Activated T-helper 2 cell treated with anti-CD3 and anti-CD28 coated beads, Interferon-gamma antibody, Interleukin-2, Interleukin-4, amounts not matched to agents 10 μg/mL and 5 μg/mL and 100 μg/mL, durations not matched to agents 14 hours and 24 hours and 36 hours (primary cell): Measurements from ENCODE around the gene DTNA. TPM values are rescaled to one million over a fixed set of nuclear protein-coding genes. Genes with fewer than 3 reads are reported as not detected.

Source experiments
- DNase-seq: peaks from one replicate; pipeline ENCODE4 v3.0.0; 2021; ENCODE audit warnings: low spot score
- H3K27ac Mint-ChIP-seq: one replicate; pipeline ENCODE4 v1.8.0; 2021; ENCODE audit warnings: mixed read lengths
- H3K27me3 Mint-ChIP-seq: one replicate; pipeline ENCODE4 v1.8.0; 2021; ENCODE audit warnings: low read depth, mixed read lengths
- H3K36me3 Mint-ChIP-seq: one replicate; pipeline ENCODE4 v1.8.0; 2021; ENCODE audit warnings: low read depth, mixed read lengths
- H3K4me1 Mint-ChIP-seq: one replicate; pipeline ENCODE4 v1.8.0; 2021; ENCODE audit warnings: low read depth, mixed read lengths
- H3K4me3 Mint-ChIP-seq: one replicate; pipeline ENCODE4 v1.8.0; 2021; ENCODE audit warnings: low read depth, mild to moderate bottlenecking, moderate library complexity, mixed read lengths
- H3K9me3 Mint-ChIP-seq: one replicate; pipeline ENCODE4 v1.8.0; 2021; ENCODE audit warnings: mixed read lengths
- intact Hi-C: fragments of 100-400 bp; cut with micrococcal nuclease; formaldehyde crosslinking; loops from one replicate; pipeline ENCODE4 v1.15.1; 2023
- total RNA-seq: library from RNA; stranded (reverse); gene quantifications from 2 replicates; pipeline ENCODE4 v1.2.3, GENCODE V29; 2022

DTNA gene
- total RNA-seq, 1 donor from 2014 or later = 0.73 TPM

DNA sequence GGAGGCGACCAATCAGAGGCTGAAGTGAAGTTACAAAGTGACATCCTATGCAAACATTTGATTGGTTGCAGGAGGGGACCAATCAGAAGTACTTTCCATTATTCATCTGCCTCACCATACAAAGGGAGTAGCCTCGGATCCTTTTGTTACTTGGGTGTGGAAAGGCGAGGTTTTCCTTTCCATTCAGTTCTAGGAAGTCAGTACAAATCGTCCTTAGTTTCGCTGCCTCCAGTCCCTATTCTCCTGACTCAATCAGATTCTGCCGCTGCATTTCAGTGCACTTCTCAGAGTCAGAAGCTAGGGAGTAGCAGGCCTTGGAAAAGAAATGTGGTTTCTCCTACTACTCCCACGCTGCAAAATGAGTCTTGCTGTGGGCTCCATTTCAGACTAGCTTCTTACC, 149.4 kb downstream of the DTNA start:
- H3K9me3 Mint-ChIP-seq = no peaks in the 10 kb centered on the region
- no peak overlapping the region for H3K27ac Mint-ChIP-seq
- H3K27me3 Mint-ChIP-seq = peaks cover 37% of the 10 kb centered on the region
- no peaks in the 10 kb centered on the region for H3K36me3 Mint-ChIP-seq
- no peak overlapping the region for H3K4me3 Mint-ChIP-seq
- no peak for DNase-seq
- intact Hi-C loops = no loop called here
- H3K4me1 Mint-ChIP-seq = peaks cover 13% of the 10 kb centered on the region

DNA sequence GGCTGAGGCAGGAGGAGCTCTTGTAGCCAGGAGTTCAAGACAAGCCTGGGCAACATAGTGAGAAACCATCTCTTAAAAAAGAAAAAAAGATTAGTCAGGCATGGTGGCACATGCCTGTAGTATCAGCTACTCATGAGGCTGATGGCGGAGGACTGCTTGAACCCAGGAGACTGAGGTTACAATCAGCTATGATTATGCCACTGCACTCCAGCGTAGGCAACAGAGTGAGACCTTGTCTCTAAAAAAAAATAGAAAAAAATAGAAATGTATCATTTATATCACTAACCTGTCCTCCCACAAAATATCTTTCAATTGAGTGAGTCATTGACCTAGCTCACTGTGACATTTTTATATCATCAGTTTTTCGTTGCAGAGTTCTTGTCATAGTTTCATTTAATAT, 152.5 kb downstream of the DTNA start:
- Mint-ChIP-seq H3K9me3 (no peaks in the 10 kb centered on the region), H3K4me3 (no peak overlapping the region), H3K4me1 (peaks cover 35% of the 10 kb centered on the region), H3K36me3 (peaks cover 3% of the 10 kb centered on the region), H3K27ac (no peak overlapping the region), H3K27me3 (peaks cover 17% of the 10 kb centered on the region)
- DNase-seq = no peak
- intact Hi-C loops = loop anchor here (5.0 to 10.0 kb wide), 3 partner anchors 295 to 632 kb away; partner anchors contain the start of gene INO80C

DNA sequence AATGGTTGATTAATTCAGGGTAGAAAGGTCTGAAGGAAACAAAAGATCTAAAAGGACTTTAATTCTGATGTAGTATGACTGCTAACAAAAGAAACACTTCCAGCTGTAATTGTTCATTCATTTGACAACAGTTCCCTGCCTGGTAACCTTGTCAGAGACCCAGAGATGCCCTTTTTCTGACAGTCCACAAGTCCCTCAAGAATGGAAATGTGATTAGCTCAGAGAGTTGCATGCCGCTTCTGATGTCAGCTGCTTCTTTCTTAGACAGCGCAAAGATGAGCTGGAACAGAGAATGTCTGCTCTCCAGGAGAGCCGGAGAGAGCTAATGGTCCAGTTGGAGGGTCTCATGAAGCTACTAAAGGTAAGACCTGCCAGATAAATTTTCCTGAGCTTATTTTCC, 153.6 kb downstream of the DTNA start:
- no peaks in the 10 kb centered on the region for H3K9me3 Mint-ChIP-seq
- intact Hi-C loops = loop anchor here (5.0 to 10.0 kb wide), 3 partner anchors 294 to 631 kb away; partner anchors contain the start of gene INO80C
- H3K36me3 Mint-ChIP-seq = peaks cover 3% of the 10 kb centered on the region

DNA sequence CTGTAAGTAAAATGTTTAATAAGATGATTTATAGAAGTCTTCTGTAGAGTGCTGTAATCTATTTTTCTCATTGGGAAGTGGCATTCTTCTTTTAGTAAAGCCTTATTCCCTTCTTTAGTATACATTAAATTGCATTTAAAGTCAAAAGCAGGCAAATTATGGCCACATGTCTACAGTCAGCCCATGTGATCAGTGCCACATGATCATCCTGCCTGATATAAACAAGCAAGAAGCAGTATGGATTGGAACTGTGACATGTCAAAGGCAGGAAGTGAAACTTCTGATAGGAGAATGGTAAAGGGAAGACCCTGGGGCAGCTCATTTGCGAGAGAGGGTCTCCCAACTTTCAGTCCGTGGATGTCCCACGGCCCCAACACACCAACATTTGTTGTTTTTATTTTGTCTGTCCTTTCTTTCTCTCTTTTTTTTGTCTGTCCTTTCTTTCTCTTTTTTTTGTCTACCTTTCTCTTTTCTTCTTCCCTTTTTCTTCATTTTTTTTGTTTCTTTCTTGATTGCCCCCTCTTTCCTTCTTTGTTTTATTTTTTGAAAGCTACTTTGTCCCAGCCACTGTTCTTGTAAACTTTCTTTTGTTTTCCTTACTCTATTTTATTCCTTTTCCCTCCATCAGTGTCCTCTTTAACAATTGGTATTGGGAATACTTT, 154.9 kb downstream of the DTNA start:
- H3K27me3 Mint-ChIP-seq = peaks cover 11% of the 10 kb centered on the region
- DNase-seq = no peak
- H3K4me1 Mint-ChIP-seq = peaks cover 35% of the 10 kb centered on the region
- no peaks in the 10 kb centered on the region for H3K9me3 Mint-ChIP-seq
- H3K4me3 Mint-ChIP-seq = no peak overlapping the region
- H3K27ac Mint-ChIP-seq = no peak overlapping the region
- peaks cover 3% of the 10 kb centered on the region for H3K36me3 Mint-ChIP-seq
- intact Hi-C loops = loop anchor here (5.0 to 10.0 kb wide), 3 partner anchors 292 to 630 kb away; partner anchors contain the start of gene INO80C

More for the DNA sequence above, 153.6 kb downstream of the DTNA start:
- Mint-ChIP-seq H3K27me3 (peaks cover 11% of the 10 kb centered on the region), H3K27ac (no peak overlapping the region), H3K4me1 (peaks cover 35% of the 10 kb centered on the region), H3K4me3 (no peak overlapping the region)
- no peak for DNase-seq

DNA sequence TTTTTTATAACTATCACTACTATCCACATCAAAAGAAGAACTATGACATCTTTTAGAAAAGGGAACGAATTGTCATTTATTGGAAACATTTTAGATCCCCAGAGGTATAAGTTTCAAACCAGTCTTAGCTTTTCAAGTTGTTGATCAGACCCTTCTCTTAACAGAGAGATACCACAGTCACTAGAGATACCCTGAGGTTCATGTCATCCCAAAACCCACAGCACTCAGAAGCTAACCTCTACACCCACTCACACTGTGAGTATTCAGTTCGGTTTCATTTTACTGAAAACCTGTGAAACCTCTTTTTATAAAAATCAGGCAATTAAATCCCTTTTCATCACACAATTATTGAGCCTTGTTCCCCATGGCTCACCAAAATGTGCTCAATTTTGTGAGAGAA, 156.2 kb downstream of the DTNA start:
- no peaks in the 10 kb centered on the region for H3K9me3 Mint-ChIP-seq
- intact Hi-C loops = loop anchor here (10.0 kb wide), 2 partner anchors 368 to 628 kb away; partner anchors contain the start of gene INO80C
- peaks cover 3% of the 10 kb centered on the region for H3K36me3 Mint-ChIP-seq
- H3K4me1 Mint-ChIP-seq = peaks cover 31% of the 10 kb centered on the region
- no peak for DNase-seq
- H3K4me3 Mint-ChIP-seq = no peak overlapping the region
- peak overlapping the region; percentile 63 for H3K27ac Mint-ChIP-seq
- peaks cover 12% of the 10 kb centered on the region for H3K27me3 Mint-ChIP-seq

DNA sequence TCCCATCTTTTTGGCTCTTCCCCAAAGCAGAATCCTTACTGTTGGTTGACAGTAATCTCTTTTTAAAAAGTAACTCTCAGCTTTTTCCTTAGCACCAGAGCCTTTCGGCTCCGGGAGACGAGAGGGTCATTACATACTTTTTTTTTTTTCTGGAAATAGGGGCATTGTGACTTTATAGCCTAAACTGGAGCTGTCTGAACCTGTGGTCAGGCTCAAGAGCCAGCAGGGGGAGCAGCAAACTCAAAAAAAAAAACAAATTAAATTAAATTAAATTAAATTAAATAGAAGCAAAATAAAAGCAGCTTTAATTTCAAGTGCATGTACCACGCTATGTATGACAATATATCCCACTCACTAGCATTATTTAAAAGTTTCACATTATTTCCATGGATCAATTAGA, 156.6 kb downstream of the DTNA start:
- Mint-ChIP-seq H3K27me3 (peaks cover 12% of the 10 kb centered on the region), H3K27ac (peak overlapping the region; percentile 63), H3K4me3 (no peak overlapping the region), H3K9me3 (no peaks in the 10 kb centered on the region), H3K36me3 (peaks cover 3% of the 10 kb centered on the region), H3K4me1 (peaks cover 35% of the 10 kb centered on the region)
- intact Hi-C loops = loop anchor here (10.0 kb wide), 2 partner anchors 368 to 628 kb away; partner anchors contain the start of gene INO80C
- DNase-seq = no peak

DNA sequence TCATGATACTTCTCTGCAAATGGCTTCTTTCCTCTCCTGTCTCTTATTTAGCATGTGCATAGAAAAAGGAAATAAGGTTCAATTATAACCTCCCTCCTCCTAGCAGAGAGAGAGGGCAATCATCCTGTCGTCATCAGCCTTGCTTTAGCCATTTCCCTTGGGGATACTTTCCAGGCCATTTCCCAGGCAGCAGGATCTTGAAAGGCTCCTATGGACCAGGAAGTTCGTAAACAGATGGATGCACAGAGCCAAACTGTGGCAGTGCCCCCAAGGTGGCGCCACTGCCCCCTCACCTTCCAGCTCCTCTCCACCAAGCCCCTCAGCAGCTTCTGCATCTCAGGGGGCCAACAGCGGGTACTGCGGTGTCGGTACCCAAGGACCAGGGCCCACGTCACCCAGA, 157.4 kb downstream of the DTNA start:
- Mint-ChIP-seq H3K4me1 (peaks cover 34% of the 10 kb centered on the region), H3K36me3 (peaks cover 3% of the 10 kb centered on the region), H3K9me3 (no peaks in the 10 kb centered on the region), H3K4me3 (no peak overlapping the region), H3K27me3 (peaks cover 12% of the 10 kb centered on the region), H3K27ac (no peak overlapping the region)
- DNase-seq = no peak
- intact Hi-C loops = loop anchor here (10.0 kb wide), 2 partner anchors 367 to 627 kb away; partner anchors contain the start of gene INO80C

DNA sequence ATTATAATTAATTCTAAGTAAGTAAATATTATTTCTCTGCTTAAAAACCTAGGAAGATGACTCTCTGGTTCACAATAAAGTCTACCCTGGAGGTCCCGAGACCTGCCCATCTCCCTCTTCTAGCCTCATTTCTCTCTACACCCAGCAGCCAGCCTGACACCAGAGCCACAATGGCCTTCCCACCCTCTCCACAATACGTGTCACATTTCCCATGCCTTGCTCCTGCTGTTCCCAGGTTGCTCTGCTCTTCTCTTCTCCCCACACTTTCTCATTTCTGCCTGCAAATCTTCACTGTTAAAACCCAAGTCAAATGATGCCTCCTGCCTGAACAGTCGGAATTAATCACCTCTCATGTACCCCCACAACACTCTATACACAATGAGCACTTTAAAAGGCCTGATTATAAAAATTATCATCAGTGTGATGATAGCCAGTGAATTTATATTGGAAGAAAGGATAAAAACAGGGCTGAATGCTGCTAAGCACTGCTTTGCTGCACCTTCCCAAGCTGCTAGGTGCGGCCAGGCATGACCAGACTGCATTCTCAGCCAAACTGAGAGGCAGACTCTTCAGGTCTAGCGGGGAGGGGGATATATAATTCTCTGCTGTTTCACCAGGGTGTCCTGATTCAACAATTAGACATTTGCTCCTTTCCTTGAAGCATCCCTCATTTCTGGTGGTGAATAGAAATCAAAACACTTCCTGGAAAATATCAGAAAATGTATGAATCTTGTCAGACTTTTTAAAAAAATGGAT, 160.6 kb downstream of the DTNA start:
- no peaks in the 10 kb centered on the region for H3K9me3 Mint-ChIP-seq
- no peaks in the 10 kb centered on the region for H3K36me3 Mint-ChIP-seq
- intact Hi-C loops = no loop called here
- peaks cover 7% of the 10 kb centered on the region for H3K27me3 Mint-ChIP-seq
- H3K4me3 Mint-ChIP-seq = no peak overlapping the region
- H3K27ac Mint-ChIP-seq = no peak overlapping the region
- H3K4me1 Mint-ChIP-seq = peaks cover 21% of the 10 kb centered on the region
- no peak for DNase-seq

DNA sequence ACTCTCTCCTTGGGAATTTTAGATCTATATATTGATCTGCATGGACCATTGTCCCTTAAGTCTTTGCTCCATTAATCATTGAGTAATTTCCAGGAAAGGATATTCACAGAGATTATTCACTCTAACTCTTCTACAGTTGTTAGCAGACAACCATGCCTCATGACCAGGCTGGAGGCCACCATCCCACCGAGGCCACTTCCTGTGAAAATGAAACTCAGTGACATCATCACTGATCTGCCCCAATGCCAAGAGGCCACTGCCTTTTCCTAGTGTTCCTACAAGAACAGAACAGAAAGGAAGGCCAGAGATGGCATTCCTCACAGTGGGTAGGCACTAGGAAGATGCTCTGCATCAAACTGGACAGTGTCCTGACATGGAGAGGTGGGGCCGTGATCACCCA, 161.3 kb downstream of the DTNA start:
- Mint-ChIP-seq H3K4me3 (no peak overlapping the region), H3K27me3 (peaks cover 10% of the 10 kb centered on the region), H3K4me1 (peaks cover 14% of the 10 kb centered on the region), H3K36me3 (no peaks in the 10 kb centered on the region), H3K27ac (no peak overlapping the region), H3K9me3 (no peaks in the 10 kb centered on the region)
- intact Hi-C loops = no loop called here
- DNase-seq = no peak

DNA sequence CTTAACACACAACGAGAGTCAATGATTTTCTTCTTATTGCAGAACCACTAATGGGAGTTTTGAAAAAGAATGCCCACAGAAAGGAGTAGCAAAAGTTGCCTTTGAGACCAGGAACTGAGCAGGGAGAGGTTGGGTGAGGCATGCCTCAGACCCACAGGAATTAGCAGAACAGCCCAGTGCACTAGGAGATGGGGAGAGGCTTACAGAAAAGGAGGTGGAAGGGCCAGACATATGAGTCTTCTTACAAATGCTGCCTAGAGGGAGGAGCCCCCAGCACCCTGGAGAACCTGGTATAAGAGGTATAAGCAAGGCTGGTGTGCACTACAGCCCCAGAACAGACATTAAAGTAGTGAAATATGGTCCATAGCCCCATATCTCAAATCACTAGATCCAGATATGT, 162.0 kb downstream of the DTNA start:
- no peak for DNase-seq
- Mint-ChIP-seq H3K4me3 (no peak overlapping the region), H3K27ac (no peak overlapping the region), H3K4me1 (peaks cover 9% of the 10 kb centered on the region), H3K27me3 (peaks cover 12% of the 10 kb centered on the region), H3K9me3 (no peaks in the 10 kb centered on the region), H3K36me3 (no peaks in the 10 kb centered on the region)
- intact Hi-C loops = no loop called here

DNA sequence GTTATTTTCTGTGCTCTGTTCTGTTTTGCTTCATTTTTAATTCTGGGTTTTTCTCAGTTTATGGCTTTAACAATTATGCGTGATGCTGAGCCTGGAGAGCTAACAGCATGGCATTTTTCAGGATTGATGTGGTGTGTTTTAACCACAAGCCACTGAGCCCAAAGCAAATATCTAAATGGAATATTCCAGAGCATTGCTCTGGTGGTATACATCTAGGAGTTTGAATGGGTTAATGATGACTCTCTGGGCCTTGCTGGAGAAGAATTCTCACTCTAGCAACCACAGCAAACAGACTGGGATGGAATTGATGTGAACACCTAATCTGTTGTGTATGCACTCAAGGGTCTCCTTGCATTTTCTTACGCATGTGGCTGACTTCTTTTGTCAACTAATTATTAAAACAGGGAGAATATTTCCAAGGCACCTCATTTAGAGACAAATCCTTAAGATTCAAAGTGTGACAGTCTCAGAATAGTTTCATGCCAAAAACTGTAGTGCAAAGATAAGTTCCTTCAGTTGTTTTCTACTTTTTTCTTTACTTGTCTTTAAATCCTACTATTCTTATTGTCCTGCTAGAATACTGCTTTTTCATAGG, 164.0 kb downstream of the DTNA start:
- Mint-ChIP-seq H3K9me3 (no peaks in the 10 kb centered on the region), H3K27me3 (peaks cover 11% of the 10 kb centered on the region), H3K27ac (no peak overlapping the region), H3K4me3 (no peak overlapping the region), H3K4me1 (peaks cover 7% of the 10 kb centered on the region), H3K36me3 (no peaks in the 10 kb centered on the region)
- no peak for DNase-seq
- intact Hi-C loops = no loop called here

DNA sequence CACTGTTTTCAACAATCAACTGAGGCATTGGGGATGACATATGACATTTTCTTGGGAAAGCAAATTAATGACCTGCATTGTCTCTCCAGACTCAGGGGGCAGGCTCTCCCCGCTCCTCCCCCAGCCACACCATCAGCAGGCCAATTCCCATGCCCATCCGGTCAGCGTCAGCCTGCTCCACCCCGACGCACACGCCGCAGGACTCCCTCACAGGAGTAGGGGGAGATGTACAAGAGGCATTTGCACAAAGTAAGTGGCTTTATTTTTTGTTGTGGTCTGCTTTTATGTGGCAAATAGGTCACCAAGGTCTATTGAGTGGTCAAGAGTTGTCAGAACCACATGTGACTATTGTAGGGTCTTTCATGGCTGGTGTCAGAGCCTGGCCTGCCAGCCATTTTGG, 165.1 kb downstream of the DTNA start:
- Mint-ChIP-seq H3K4me1 (peaks cover 7% of the 10 kb centered on the region), H3K4me3 (no peak overlapping the region), H3K27ac (no peak overlapping the region), H3K9me3 (no peaks in the 10 kb centered on the region), H3K36me3 (no peaks in the 10 kb centered on the region), H3K27me3 (peaks cover 11% of the 10 kb centered on the region)
- no peak for DNase-seq
- intact Hi-C loops = no loop called here

DNA sequence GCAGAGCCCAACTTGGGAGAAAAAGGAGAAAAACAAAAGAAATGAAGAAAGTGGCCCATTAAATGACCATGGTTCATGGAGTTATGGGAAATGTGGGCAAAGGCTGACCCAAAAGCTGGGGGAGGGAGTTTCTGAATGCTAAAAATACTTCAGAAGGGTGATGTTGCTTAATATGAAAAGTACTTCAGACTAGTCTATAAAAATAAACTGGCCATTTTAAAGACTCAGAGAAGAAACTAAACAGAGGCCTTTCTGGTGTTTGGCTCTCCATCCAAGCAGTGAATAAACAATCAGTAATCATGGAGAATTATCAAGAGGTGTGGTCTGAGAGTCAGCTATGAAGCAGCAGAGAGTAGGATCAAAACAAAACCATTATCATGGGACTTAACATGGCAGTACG, 170.3 kb downstream of the DTNA start:
- H3K27ac Mint-ChIP-seq = no peak overlapping the region
- no peak for DNase-seq
- intact Hi-C loops = no loop called here

More for the DNA sequence above, 170.3 kb downstream of the DTNA start:
- Mint-ChIP-seq H3K4me1 (no peaks in the 10 kb centered on the region), H3K9me3 (no peaks in the 10 kb centered on the region), H3K36me3 (no peaks in the 10 kb centered on the region), H3K4me3 (no peak overlapping the region), H3K27me3 (peaks cover 8% of the 10 kb centered on the region)
